ENCODE results near the gene ACTR1B.

GRCh38 chr2:97673915-97674283 is 10.1 kb upstream of the ACTR1B start:
- TF ChIP-seq, protein P1, sequence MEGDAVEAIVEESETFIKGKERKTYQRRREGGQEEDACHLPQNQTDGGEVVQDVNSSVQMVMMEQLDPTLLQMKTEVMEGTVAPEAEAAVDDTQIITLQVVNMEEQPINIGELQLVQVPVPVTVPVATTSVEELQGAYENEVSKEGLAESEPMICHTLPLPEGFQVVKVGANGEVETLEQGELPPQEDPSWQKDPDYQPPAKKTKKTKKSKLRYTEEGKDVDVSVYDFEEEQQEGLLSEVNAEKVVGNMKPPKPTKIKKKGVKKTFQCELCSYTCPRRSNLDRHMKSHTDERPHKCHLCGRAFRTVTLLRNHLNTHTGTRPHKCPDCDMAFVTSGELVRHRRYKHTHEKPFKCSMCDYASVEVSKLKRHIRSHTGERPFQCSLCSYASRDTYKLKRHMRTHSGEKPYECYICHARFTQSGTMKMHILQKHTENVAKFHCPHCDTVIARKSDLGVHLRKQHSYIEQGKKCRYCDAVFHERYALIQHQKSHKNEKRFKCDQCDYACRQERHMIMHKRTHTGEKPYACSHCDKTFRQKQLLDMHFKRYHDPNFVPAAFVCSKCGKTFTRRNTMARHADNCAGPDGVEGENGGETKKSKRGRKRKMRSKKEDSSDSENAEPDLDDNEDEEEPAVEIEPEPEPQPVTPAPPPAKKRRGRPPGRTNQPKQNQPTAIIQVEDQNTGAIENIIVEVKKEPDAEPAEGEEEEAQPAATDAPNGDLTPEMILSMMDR (conservative IDR thresholded peaks at IDR 0.05; ENCODE audit: low read depth, low read length), result no peak
- no peak for TF ChIP-seq EZH2 (IDR thresholded peaks at IDR 0.05; ENCODE audit: borderline replicate concordance, low read depth, low read length, poor library complexity, severe bottlenecking)

Data from A673 (cell line).